HG02885 (cell line): ENCODE results near the gene PACSIN2.
A peak's percentile ranks its signal among the peaks of the same experiment; 100 is the strongest.

ENCODE experiments used
- ATAC-seq: cut with Tn5 transposase; IDR thresholded peaks from one replicate; pipeline ENCODE4 v1.9.1; 2021; ENCODE audit warnings: mild to moderate bottlenecking; ENCODE audit not compliant: unreplicated experiment, poor library complexity

PACSIN2 gene

DNA sequence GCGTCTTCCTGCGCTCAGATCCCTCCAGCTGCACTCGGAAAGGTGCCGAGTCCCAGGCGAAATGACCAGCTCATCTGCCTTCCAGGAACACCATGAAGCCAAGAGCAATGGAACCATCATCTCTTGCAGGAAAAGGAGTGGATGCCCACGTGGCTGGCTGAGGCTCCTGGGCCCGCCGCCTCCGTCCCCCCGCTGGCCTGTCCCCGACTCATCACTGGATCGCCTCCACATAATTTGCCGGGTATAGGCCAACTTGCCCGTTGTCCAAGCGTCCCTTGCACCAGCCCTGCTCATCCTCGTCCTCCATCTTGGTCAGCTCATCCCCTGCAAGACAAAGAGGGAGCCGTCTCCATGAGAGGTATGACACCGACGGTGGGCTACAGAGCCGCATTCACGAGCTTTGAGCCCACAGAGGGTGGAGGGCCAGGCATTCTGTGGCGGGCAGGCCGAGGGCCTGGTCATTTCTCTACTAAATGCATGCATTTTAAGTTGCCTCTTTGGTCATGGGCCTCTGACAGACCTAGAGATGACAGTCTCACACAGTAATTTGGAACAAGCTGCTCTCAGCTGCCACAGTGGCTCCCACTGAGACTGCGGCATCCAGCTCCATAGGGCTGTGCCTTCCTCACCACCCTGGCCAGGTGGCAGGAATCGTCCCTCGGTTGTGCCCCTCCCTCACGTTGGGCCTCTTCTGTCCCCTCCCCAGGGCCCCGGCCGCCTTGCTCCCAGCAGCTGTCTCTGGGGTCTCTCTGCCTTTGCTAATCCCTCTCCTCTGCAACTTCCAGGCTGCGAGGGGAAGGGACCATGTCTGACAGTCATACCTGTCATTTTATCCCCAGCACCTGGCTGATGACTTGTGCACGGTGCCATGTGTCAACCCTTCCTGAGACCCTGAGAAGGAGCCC, 143.6 kb downstream of the PACSIN2 start:
- no peak for ATAC-seq

- no peak for ATAC-seq
These were observed 145.0 kb downstream of the PACSIN2 start for GRCh38 chr22:42869888-42870480.

GRCh38 chr22:42869463-42869862, 145.5 kb downstream of the PACSIN2 start:
- ATAC-seq: no peak

GRCh38 chr22:42868751-42869251, 146.1 kb downstream of the PACSIN2 start:
- no peak for ATAC-seq

- ATAC-seq: no peak
These were observed 148.8 kb downstream of the PACSIN2 start for GRCh38 chr22:42866100-42866499.

GRCh38 chr22:42865536-42865935, 149.4 kb downstream of the PACSIN2 start:
- no peak for ATAC-seq

DNA sequence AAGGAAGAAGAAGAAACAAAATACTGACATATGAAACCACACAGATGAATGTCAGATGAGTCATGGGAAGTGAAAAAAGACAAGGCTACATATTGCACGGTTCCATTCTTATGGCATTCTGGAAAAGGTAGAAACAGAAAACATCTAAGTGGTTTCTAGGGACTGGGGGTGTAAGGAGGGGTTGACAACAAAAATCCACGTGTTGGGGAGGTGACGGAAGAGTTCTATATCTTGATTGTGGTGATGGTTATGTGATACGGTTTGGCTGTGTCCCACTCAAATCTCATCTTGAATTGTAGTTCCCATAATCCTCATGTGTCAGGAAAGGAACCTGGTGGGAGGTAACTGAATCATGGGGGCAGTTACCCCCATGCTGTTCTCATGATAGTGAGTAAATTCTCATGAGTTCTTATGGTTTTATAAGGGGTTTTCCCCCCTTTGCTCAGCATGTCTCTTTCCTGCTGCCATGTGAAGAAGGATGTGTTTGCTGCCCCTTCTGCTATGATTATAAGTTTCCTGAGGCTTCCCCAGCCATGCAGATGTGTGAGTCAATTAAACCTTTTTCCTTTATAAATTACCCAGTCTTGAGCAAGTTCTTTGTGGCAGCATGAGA, 151.5 kb downstream of the PACSIN2 start:
- no peak for ATAC-seq

GRCh38 chr22:42862045-42862734, 152.8 kb downstream of the PACSIN2 start:
- ATAC-seq: no peak

- no peak for ATAC-seq
These were observed 154.0 kb downstream of the PACSIN2 start for GRCh38 chr22:42860968-42861367.

- ATAC-seq: no peak
These were observed 157.0 kb downstream of the PACSIN2 start for GRCh38 chr22:42857845-42858481.

DNA sequence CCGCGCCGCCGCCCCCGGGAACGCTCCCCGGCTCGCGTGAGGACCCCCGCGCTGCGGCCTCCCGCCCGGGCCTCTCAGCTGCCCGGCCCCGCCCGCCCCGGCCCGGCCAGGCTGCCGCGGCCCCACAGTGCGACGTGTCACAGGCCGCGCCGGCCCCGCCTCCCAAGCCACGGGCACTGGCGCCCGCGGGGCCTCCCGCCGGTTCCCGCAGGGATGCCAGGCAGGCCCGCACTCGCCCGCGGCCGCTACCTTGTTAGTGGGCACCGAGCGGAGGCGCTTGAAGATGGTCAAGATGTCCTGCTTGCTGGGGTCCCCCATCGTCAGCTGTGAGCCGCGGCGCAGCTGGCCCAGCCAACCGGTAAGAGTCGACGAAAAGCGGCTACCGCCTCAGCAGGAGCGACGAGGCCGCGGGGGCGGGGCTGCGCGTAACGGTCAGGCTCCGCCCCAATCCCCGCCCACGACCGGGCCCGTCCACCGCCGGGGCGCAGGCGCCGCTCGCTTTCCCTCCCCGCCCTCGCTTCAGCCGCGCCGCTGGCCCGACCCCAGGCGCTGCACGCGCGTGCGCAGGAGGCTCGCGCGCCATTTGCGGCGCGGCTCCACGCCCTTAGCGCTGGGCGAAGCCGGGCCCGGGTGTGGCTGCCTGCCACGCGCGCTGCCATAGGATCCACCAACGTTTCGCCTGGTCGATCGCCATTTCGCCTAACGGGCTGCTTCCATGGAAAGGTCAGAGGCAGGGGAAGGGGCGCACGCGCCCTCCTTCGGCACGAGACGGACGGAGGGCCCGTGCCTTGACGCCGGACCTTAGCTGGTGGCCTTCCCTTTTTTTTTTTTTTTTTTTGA, 157.9 kb downstream of the PACSIN2 start, which contains the start of gene ARFGAP3:
Gene ARFGAP3, minus strand, starts transcription at position 409 of the 840 bp plus-strand sequence. Its CDS starts 91 bp downstream, at position 318.
- ATAC-seq: peak; percentile 89

- peak; percentile 26 for ATAC-seq
These were observed 158.6 kb downstream of the PACSIN2 start for GRCh38 chr22:42856179-42856864.

GRCh38 chr22:42855721-42856120, 159.2 kb downstream of the PACSIN2 start:
- ATAC-seq: no peak

DNA sequence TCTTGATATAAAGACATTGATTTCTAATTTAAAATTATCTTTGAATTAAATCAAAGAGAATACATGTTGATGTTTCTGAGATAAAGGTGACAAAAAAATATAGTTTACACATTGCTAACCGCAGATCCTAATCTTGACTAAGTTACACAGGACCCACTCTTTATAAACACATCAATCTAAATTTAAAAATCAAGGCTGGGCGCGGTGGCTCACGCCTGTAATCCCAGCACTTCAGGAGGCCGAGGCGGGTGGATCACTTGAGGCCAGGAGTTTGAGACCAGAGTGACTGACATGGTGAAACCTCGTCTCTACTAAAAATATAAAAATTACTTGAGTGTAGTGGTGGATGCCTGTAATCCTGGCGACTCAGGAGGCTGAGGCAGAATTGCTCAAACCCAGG, 159.7 kb downstream of the PACSIN2 start:
- no peak for ATAC-seq

GRCh38 chr22:42848941-42849550, 165.9 kb downstream of the PACSIN2 start:
- ATAC-seq: no peak

DNA sequence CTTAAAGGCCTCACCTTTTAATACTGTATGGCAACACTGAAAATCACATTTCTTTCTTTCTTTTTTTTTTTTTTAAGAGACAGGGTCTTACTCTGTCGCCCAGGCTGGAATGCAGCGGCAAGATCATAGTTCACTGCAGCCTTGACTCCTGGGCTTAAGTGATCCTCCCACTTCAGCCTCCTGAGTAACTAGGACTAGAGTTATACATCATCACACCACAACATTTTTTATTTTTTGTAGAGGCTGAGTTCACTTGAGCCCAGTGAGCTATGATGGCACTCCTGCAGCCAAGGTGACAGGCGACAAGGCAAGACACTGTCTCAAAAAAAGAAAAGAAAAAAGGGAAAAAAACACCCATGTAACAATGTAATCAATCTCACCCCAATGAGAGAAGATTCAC, 167.8 kb downstream of the PACSIN2 start:
- ATAC-seq: no peak

GRCh38 chr22:42844756-42845155, 170.2 kb downstream of the PACSIN2 start:
- no peak for ATAC-seq
